NT2/D1 (cell line): ENCODE measurements around the gene C2CD2L.

Experiments used
- DNase-seq: peaks from one replicate; pipeline ENCODE4 v3.0.0-alpha.2; 2011; ENCODE audit warnings: low read depth, low spot score
- H3K27me3 ChIP-seq: 2 replicates; pipeline ENCODE4 v1.6.0; 2011; ENCODE audit warnings: mild to moderate bottlenecking; ENCODE audit not compliant: insufficient read length, insufficient read depth
- H3K36me3 ChIP-seq: 2 replicates; pipeline ENCODE4 v1.6.1; 2011; ENCODE audit warnings: mild to moderate bottlenecking, low read length, mixed read lengths; ENCODE audit not compliant: insufficient read depth, insufficient read length
- H3K4me1 ChIP-seq: 2 replicates; pipeline ENCODE4 v1.5.1; 2011; ENCODE audit not compliant: insufficient read depth, insufficient read length
- H3K4me3 ChIP-seq: 2 replicates; pipeline ENCODE4 v1.5.1; 2011; ENCODE audit warnings: low read depth; ENCODE audit not compliant: insufficient read length
- H3K9ac ChIP-seq: 2 replicates; pipeline ENCODE4 v1.6.0; 2011; ENCODE audit warnings: low read depth; ENCODE audit not compliant: insufficient read length
- H3K9me3 ChIP-seq: 2 replicates; pipeline ENCODE4 v1.5.1; 2011; ENCODE audit warnings: mild to moderate bottlenecking, low read length; ENCODE audit not compliant: insufficient read depth
- SUZ12 ChIP-seq: IDR thresholded peaks from 2 replicates; pipeline ENCODE4 v1.6.1; 2011; ENCODE audit not compliant: insufficient read length, insufficient read depth; ENCODE audit errors: extremely low read depth
- YY1 ChIP-seq: IDR thresholded peaks from 2 replicates; pipeline ENCODE4 v1.6.1; 2011; ENCODE audit not compliant: insufficient read length, insufficient read depth
- ZNF274 ChIP-seq: IDR thresholded peaks from 2 replicates; pipeline ENCODE4 v1.6.1; 2011; ENCODE audit warnings: mild to moderate bottlenecking, low read depth, low read length

Gene C2CD2L

DNA sequence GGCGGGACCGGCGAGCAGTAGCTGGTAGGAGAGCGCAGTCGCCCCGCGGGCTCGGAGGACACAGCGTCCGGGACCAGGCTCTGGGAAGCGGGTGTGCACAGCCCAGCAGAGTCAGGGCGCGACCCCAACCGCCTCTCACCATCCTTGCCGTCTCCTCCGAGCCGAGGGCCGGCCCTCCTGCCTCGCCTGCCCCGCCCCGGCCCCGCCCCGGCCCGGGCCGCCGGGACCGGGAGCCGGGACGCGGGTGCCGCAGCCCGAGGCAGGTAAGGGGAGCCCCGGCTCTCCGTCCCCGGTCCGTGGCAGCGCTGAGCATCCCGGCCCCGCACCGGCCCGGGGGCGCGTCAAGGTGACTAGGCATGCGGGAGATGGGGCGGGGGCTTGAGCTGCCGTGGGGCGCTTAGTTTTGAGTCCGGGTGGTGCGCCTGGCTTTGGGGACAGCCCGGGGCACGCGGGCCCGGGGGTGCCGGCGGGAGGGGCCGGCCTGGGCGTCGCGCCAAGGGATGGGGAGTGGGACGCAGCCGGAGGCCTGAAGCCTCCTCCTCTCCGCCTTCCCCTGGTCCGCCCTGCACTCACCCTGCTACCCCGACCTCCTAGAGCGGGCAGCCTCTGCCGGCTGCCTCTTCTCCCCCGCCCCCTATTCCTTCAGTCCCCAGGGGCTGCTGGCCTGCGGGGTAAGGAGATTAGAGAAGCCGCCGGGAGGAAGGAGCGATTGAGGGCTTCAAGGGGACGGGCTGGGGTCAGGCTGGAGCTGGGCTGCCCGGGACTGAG is 42.1 kb downstream of the C2CD2L start, which contains the start of gene ABCG4:
ABCG4 (plus strand) TSS at position 35 of the 768 bp plus-strand sequence. CDS start 914 bp downstream, outside the sequence.
- Histone ChIP-seq H3K4me1 (peaks cover 8% of the 10 kb centered on the region), H3K27me3 (peaks cover 46% of the 10 kb centered on the region), H3K36me3 (no peaks in the 10 kb centered on the region), H3K9ac (peak within 1 kb of the TSS; percentile 73), H3K4me3 (peak within 1 kb of the TSS; percentile 58), H3K9me3 (no peaks in the 10 kb centered on the region)
- TF ChIP-seq YY1 (no peak), SUZ12 (no peak), ZNF274 (no peak)
- no peak for DNase-seq

DNA sequence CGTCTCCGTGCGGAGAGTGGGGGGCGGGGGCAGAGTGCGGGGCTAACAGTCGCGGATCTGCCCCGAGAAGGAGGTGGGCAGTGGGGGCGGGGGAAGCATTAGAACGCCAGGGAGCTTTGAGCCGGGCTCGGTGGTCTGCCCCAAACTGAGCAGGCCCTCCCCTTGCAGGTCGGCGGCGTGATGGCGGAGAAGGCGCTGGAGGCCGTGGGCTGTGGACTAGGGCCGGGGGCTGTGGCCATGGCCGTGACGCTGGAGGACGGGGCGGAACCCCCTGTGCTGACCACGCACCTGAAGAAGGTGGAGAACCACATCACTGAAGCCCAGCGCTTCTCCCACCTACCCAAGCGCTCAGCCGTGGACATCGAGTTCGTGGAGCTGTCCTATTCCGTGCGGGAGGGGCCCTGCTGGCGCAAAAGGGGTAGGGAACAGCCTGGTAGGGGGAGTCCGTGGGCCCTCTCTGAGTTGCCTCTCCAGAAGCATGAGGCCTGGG is 42.7 kb downstream of the C2CD2L start:
- Histone ChIP-seq H3K36me3 (no peaks in the 10 kb centered on the region), H3K4me1 (peaks cover 8% of the 10 kb centered on the region), H3K4me3 (peak overlapping the region; percentile 58), H3K9me3 (no peaks in the 10 kb centered on the region), H3K9ac (peak overlapping the region; percentile 73), H3K27me3 (peaks cover 46% of the 10 kb centered on the region)
- TF ChIP-seq ZNF274 (no peak), SUZ12 (no peak), YY1 (no peak)
- no peak for DNase-seq

GRCh38 chr11:119152043-119152442 is 44.9 kb downstream of the C2CD2L start:
- DNase-seq: no peak
- Histone ChIP-seq H3K9me3 (no peaks in the 10 kb centered on the region), H3K9ac (no peak overlapping the region), H3K27me3 (peaks cover 46% of the 10 kb centered on the region), H3K4me3 (no peak overlapping the region), H3K36me3 (no peaks in the 10 kb centered on the region), H3K4me1 (peaks cover 5% of the 10 kb centered on the region)
- TF ChIP-seq ZNF274 (no peak), SUZ12 (no peak), YY1 (no peak)

- Histone ChIP-seq H3K36me3 (no peaks in the 10 kb centered on the region), H3K9ac (no peak overlapping the region), H3K4me3 (no peak overlapping the region), H3K4me1 (peaks cover 5% of the 10 kb centered on the region), H3K9me3 (no peaks in the 10 kb centered on the region), H3K27me3 (peaks cover 43% of the 10 kb centered on the region)
- DNase-seq: no peak
- no peak for TF ChIP-seq YY1
- TF ChIP-seq ZNF274: no peak
- no peak for TF ChIP-seq SUZ12
Observed at GRCh38 chr11:119152604-119153003, 45.5 kb downstream of the C2CD2L start.

DNA sequence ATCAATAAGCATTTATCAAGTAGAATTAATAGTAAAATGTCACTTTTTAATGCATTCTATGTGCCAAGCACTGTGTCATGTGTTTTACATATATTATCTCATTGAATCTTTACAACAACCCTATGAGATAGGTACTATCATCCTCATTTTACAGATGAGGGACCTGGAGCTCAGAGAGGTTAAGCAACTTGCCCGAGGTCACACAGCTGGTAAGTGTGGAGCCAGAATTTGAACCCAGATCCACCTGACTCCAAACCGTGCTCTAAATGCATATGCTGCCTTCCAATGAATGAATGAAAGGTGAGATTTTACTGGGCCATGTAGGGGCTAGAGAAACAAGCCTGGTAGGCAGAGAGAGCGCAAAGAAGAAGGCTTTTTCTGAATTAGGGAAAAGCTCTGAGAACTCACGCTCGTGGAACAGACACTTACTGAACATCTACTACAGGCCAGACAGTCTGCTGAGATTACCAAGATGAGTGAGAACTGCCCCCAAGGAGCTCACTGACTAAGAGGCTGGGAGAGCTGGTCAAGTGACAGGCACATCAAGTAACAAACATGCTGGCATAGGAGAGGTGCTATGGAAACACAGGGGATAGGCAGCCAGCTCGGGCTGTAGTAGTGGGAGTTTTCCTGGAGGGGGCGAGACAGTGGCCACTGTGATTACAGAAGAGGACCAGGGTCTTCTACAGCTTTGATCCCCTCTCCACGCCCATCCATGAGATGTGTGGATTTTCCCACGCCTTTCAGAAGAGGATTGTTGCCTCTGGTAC is 46.1 kb downstream of the C2CD2L start:
- TF ChIP-seq YY1 (no peak), SUZ12 (no peak), ZNF274 (no peak)
- Histone ChIP-seq H3K9ac (no peak overlapping the region), H3K4me3 (no peak overlapping the region), H3K36me3 (no peaks in the 10 kb centered on the region), H3K4me1 (peaks cover 2% of the 10 kb centered on the region), H3K27me3 (peaks cover 36% of the 10 kb centered on the region), H3K9me3 (no peaks in the 10 kb centered on the region)
- no peak for DNase-seq

DNA sequence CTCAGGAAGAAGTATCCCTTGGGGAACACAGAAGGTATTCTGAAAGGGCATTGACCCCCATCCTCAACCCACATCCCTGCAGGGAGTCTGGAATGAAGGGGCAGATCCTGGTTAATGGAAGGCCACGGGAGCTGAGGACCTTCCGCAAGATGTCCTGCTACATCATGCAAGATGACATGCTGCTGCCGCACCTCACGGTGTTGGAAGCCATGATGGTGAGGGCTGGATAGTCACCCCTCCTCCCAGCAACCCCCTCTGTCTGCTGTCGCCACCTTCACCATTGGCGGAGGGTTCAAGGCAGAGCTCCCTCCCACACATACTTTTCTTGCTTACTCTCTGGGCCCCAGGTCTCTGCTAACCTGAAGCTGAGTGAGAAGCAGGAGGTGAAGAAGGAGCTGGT is 47.0 kb downstream of the C2CD2L start:
- Histone ChIP-seq H3K36me3 (no peaks in the 10 kb centered on the region), H3K9ac (no peak overlapping the region), H3K4me1 (no peaks in the 10 kb centered on the region), H3K4me3 (no peak overlapping the region), H3K9me3 (no peaks in the 10 kb centered on the region), H3K27me3 (peaks cover 29% of the 10 kb centered on the region)
- no peak for DNase-seq
- TF ChIP-seq YY1 (no peak), SUZ12 (no peak), ZNF274 (no peak)

DNA sequence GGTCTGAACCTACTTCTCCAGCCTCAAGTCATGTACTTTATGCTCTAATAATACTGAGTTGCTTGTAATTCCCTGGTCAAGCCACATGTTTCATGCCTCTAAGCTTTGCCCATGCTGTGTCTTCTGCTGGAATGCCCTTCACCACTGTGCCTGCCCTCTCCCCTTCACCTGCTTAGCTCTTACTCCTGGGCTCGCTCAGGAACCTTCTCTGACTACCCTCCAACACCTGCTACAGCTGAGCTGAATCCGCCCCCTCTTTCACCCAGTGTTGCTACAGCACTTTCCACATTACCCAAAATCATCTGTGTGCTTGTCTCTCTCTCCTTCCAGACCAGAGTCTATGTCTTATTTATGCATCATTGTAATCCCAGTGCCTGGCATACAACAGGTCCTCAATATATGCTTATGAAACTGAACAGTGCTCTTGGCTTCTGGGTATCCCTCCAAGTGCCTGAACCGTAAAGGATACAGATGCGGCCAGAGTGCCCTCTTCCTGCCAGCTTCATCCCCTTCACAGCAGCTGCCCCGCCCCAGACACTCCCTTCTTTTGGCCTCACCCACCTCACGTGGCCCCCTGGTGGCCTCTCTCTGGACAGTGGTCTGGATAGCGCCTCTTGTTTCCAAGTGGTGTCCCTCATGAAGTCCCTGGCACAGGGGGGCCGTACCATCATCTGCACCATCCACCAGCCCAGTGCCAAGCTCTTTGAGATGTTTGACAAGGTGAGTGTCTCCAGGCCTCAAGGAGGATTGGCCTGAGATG is 48.8 kb downstream of the C2CD2L start:
- Histone ChIP-seq H3K36me3 (no peaks in the 10 kb centered on the region), H3K9ac (no peak overlapping the region), H3K9me3 (no peaks in the 10 kb centered on the region), H3K27me3 (peaks cover 13% of the 10 kb centered on the region), H3K4me1 (no peaks in the 10 kb centered on the region), H3K4me3 (no peak overlapping the region)
- TF ChIP-seq YY1: no peak
- no peak for TF ChIP-seq ZNF274
- no peak for DNase-seq
